ENCODE data around the gene PCDHGC3. TPM values are rescaled to one million over a fixed set of nuclear protein-coding genes. Genes with fewer than 3 reads are reported as not detected.

Gene PCDHGC3
- polyA plus RNA-seq, 4 donors = 98.1 to 164 (median 115) TPM

- DNase-seq (ENCODE audit: low read depth in 4 of 4, low spot score in 3 of 4) = no peak
These were observed 30.8 kb downstream of the PCDHGC3 start for GRCh38 chr5:141506381-141507155.

DNA sequence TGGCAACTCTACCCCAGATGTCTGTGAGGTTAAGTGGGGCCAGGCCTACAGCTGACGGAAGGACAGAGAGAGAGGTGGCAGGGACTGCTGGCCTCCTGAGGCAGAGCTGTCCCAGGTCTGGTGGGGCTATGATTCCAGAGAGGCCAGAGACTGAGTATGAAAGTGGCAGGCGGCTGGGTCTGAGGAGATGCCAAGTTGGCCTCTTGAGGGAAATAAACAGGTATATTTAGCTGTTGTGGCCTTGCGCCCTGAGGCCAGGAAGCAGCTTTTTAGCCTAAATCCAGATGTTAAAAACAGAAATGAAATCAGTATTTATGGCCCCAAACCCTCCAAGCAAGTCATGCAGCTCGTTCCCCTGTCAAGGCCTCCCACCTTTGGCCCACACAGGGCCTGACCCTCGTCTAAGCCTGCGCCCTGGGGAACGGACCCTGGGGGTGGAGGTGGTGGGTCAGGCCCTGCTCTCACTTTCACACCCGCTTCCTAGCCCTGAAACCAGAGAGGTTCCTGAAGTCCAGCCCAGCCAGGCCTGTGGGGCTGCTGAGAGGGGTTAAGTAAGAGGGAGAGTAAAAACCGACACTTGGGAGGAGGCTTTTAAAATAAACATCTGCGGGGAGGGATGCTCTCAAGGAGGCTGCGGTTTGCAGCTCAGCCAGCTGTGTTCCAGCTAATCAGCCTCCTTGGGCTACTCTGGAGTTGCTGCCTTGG is 31.8 kb downstream of the PCDHGC3 start:
- DNase-seq (ENCODE audit: low read depth in 4 of 4, low spot score in 3 of 4) = no peak

- no peak for DNase-seq (ENCODE audit: low read depth in 4 of 4, low spot score in 3 of 4)
These were observed 32.7 kb downstream of the PCDHGC3 start for GRCh38 chr5:141508440-141508797.

GRCh38 chr5:141508798-141509611 is 33.2 kb downstream of the PCDHGC3 start:
- no peak for DNase-seq (ENCODE audit: low read depth in 4 of 4, low spot score in 3 of 4)

DNA sequence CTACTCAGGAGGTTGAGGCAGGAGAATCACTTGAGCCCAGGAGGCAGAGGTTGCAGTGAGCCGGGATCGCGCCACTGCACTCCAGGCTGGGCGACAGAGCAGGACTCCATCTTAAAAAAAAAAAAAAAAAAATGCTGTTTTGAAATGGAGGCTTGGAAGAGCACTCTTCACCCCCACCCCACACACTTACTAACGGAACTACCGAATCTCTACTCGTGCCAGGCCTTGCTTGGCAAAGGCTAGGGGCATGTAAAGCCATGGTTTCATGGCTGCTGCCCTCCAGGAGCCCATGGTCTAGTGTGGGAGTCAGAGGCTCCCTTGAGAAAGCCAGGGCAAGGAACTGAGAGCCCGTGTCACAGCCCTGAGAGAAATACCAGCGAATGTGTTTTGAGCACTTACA is 34.4 kb downstream of the PCDHGC3 start:
- DNase-seq (ENCODE audit: low read depth in 4 of 4, low spot score in 3 of 4) = no peak

GRCh38 chr5:141510850-141511601 is 35.3 kb downstream of the PCDHGC3 start:
- DNase-seq (ENCODE audit: low read depth in 4 of 4, low spot score in 3 of 4) = no peak

GRCh38 chr5:141511771-141512325 is 36.1 kb downstream of the PCDHGC3 start:
- DNase-seq (ENCODE audit: low read depth in 4 of 4, low spot score in 3 of 4) = no peak

GRCh38 chr5:141512390-141512910 is 36.7 kb downstream of the PCDHGC3 start:
- no peak for DNase-seq (ENCODE audit: low read depth in 4 of 4, low spot score in 3 of 4)

DNA sequence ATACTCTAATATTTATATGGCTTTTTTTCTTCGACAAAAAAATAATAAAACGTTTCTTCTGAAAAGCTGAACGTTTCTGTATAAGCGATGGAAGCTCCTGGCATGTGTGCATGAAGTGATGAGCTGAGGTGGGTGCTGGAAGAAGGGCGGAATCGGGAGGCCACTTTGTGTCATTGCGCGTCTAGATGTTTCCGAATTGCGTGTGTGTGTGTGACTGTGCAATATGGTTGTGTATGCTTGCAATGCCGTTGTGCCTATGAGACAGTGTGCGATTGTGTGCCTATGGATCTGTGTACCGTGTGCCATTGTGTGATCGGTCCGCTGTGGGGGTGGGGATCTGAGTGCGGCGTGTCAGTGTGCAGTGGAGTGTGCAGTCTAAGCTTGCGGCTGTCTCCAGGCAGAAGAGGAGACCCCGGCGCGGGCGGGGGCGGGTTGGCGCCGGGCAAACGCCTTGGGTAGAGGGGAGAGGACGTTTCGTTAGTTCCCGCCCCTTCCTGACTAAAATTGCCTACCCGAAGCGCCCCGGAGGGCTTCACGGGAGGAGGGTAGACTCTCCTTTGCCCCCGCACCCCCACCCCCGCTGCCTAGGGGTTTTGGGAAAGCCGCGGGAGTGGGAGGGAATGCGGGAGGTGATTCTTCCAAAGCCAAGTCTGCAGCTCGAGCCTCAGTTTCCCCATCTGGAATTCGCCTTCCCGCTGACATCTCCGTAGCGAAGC is 37.3 kb downstream of the PCDHGC3 start:
- DNase-seq (ENCODE audit: low read depth in 4 of 4, low spot score in 3 of 4) = no peak

DNA sequence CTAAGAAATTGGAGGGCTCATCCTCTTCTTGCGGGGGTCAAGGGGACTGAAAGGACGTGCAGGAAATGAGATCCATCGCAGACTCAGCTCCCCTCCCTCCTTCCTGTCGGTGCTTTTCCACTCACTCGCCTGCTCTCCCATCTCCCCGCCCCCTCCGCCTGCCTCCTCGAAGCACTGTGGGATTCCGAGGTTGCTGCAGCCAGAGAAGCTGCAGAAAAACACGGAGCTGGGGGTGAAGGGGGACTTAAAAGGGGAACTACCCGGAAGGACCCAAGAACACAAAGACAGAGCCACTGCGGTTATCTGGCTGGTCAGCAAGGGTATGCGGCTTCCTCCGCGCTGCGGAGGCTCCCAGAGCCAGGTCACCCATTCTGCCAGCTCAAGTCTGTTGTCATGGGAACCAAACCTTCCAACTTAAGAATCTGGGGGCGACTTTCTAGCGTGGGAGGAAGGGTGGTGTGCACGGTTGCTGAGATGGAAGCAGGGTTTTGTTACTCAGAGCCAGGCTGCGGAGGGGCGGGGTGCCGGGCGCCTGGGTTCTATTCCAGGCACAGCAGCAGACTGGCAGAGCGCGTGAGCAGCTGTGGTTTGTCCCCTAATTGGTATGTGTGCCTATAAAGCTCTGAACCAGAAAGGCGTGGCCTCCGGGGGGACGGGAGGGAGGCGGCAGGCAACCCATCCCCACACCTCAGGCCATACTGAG is 38.0 kb downstream of the PCDHGC3 start:
- DNase-seq (ENCODE audit: low read depth in 4 of 4, low spot score in 3 of 4) = peak in 1 of 4 donors; percentile 77

GRCh38 chr5:141514330-141515133 is 38.8 kb downstream of the PCDHGC3 start:
- no peak for DNase-seq (ENCODE audit: low read depth in 4 of 4, low spot score in 3 of 4)

DNA sequence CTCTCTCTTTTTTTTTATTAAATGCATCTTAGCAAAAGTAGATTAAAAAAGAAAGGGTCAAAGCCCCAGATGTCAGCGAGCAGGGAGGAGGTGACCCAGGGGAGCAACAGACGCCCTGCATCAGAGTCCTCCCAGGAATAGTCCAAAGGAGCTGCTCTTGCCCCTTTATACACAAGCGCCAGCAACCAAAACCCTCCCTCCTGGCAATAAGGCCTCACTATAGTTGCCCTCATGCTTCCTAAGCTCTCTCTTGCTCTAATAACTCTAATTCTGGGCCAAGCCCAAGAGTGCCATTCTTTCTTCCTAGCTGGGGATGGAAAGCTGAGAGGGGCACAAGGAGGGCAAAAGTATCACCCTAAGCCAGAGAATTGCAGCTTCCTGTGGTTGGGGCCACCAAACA is 39.4 kb downstream of the PCDHGC3 start:
- DNase-seq (ENCODE audit: low read depth in 4 of 4, low spot score in 3 of 4) = no peak

- no peak for DNase-seq (ENCODE audit: low read depth in 4 of 4, low spot score in 3 of 4)
These were observed 40.3 kb downstream of the PCDHGC3 start for GRCh38 chr5:141515946-141516671.

GRCh38 chr5:141516672-141517025 is 40.9 kb downstream of the PCDHGC3 start:
- no peak for DNase-seq (ENCODE audit: low read depth in 4 of 4, low spot score in 3 of 4)

- no peak for DNase-seq (ENCODE audit: low read depth in 4 of 4, low spot score in 3 of 4)
These were observed 41.5 kb downstream of the PCDHGC3 start for GRCh38 chr5:141517312-141517711.

- DNase-seq (ENCODE audit: low read depth in 4 of 4, low spot score in 3 of 4) = no peak
These were observed 42.3 kb downstream of the PCDHGC3 start for GRCh38 chr5:141517880-141518617.

DNA sequence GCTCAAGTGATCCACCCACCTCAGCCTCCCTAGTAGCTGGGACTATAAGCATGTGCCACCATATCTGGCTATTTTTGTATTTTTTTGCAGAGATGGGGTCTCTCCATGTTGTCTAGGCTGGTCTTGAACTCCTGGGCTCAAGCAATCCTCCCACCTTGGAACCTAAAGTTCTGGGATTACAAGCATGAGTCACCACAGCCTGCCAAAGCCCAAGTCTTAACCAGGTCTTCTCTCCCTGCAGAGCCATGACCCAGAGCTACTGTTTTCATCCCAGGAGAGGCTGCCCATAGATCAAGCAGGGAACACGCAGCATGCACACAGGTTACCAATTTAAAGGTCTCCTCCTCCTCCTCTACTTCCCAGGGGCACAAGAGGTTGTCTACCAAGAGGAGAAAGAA is 42.9 kb downstream of the PCDHGC3 start:
- no peak for DNase-seq (ENCODE audit: low read depth in 4 of 4, low spot score in 3 of 4)
